ENCODE results near the gene CCDC127. TPM values are rescaled to one million over a fixed set of nuclear protein-coding genes. Genes with fewer than 3 reads are reported as not detected.

Gene CCDC127
- total RNA-seq, 1 donor from 2014 or later, result 11.1 TPM

DNA sequence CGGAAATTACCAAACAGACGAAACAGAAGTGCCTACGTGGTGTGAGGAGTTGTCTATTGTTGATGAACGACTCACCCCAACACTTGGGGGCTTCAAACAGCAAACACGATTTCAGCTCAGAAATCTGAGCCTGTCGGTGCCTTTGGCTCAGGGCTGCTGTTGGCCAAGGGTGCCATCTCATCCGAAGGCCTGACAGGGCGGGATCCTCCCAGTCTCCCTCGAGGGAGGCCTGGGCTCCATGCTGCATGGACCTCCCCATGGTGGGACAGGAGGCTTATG is 25.3 kb downstream of the CCDC127 start:
- Mint-ChIP-seq H3K27ac (ENCODE audit: unreplicated experiment) (no peak overlapping the region), H3K4me3 (ENCODE audit: unreplicated experiment) (no peak overlapping the region), H3K36me3 (ENCODE audit: unreplicated experiment) (no peaks in the 10 kb centered on the region), H3K27me3 (ENCODE audit: unreplicated experiment) (no peaks in the 10 kb centered on the region), H3K9me3 (ENCODE audit: unreplicated experiment) (no peaks in the 10 kb centered on the region), H3K4me1 (ENCODE audit: unreplicated experiment) (peaks cover 7% of the 10 kb centered on the region)
- TF ChIP-seq, protein P1, sequence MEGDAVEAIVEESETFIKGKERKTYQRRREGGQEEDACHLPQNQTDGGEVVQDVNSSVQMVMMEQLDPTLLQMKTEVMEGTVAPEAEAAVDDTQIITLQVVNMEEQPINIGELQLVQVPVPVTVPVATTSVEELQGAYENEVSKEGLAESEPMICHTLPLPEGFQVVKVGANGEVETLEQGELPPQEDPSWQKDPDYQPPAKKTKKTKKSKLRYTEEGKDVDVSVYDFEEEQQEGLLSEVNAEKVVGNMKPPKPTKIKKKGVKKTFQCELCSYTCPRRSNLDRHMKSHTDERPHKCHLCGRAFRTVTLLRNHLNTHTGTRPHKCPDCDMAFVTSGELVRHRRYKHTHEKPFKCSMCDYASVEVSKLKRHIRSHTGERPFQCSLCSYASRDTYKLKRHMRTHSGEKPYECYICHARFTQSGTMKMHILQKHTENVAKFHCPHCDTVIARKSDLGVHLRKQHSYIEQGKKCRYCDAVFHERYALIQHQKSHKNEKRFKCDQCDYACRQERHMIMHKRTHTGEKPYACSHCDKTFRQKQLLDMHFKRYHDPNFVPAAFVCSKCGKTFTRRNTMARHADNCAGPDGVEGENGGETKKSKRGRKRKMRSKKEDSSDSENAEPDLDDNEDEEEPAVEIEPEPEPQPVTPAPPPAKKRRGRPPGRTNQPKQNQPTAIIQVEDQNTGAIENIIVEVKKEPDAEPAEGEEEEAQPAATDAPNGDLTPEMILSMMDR (IDR thresholded peaks at IDR 0.05), result no peak
- DNase-seq (ENCODE audit: extremely low spot score, unreplicated experiment), result no peak

DNA sequence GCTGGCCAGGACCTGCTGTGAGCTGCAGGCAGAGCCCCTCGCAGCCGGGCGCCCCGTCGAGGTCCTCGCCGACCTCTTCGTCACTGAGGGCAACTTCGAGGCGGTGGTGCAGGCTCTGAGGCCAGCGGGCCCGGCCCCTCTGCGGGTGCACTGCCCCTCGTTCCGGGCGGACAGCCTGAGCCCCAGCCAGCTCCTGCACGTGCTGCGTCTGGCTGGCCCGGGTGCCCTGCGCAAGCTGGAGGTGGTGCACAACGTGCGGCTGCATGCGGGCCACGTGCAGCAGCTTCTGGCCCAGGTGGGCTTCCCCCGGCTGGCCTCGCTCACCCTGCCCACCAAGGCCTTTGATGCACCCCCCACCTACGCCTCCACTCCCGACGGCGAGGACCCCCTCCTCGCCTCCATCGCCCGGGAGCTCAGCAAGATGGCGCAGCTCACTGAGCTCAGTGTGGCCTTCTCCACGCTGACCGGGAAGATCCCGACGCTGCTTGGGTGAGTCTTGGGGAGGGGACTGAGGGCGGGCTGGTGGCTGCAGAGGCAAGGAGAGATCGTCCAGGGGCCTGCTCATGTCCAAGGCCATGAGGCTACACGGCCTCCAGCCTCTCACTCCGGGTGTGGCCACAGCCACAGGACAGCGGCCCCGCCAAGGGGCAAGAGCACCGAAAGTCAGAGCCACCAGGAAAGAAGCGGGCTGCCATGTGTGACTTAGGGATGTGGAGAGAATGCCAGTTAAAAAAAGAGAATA is 25.8 kb downstream of the CCDC127 start:
- H3K36me3 Mint-ChIP-seq (ENCODE audit: unreplicated experiment), result no peaks in the 10 kb centered on the region
- TF ChIP-seq, protein P1 (IDR thresholded peaks at IDR 0.05), result no peak
- H3K27ac Mint-ChIP-seq (ENCODE audit: unreplicated experiment), result no peak overlapping the region
- no peak for DNase-seq (ENCODE audit: extremely low spot score, unreplicated experiment)
- H3K4me1 Mint-ChIP-seq (ENCODE audit: unreplicated experiment), result peaks cover 7% of the 10 kb centered on the region
- H3K4me3 Mint-ChIP-seq (ENCODE audit: unreplicated experiment), result no peak overlapping the region
- H3K27me3 Mint-ChIP-seq (ENCODE audit: unreplicated experiment), result no peaks in the 10 kb centered on the region
- no peaks in the 10 kb centered on the region for H3K9me3 Mint-ChIP-seq (ENCODE audit: unreplicated experiment)

DNA sequence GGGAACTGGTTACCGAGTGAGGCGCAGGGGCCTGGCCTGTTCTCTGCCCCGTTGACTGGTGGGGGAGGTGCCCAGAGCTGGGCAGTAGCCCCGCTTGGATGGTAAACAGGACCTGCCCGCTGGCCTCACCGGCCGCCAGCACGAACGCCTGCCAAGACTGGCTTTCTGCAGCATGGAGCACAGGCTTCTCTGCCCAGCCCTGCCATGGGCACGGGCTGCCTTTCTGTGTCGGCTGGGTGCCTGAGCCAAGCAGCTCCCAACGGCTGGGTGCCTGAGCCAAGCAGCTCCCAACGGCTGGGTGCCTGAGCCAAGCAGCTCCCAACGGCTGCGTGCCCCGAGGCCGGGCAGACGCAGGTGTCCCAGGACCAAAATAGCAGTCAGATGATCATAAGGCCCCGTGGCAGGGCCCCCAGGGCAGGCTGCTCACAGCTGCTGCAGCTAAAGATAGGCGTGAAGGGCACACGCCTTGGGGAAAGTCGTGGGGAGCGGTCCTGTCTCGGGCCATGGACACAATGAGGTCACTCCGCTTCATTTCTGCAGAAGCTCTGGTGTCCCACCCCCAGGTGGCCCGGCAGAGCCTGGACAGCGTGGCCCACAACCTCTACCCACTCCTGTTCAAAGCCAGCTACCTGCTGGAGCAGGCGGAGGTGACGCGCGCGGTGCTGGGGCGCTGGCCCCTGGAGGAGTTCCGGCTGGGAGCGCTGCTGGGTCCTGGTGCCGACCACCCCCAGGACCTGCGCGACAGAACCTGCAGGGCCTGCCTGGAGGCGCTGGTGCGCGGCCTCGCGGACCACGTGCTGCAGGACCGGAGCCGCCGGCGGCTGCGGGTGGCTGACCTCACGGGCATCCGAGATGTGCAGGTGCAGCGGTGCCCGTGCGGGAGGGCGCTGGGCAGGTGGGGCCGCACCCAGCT is 26.7 kb downstream of the CCDC127 start, which contains the start of gene LRRC14B:
Gene LRRC14B (plus strand): TSS at position 460 of the 913 bp plus-strand sequence. CDS start 44 bp downstream, at position 504.
- no peak for DNase-seq (ENCODE audit: extremely low spot score, unreplicated experiment)
- no peaks in the 10 kb centered on the region for H3K27me3 Mint-ChIP-seq (ENCODE audit: unreplicated experiment)
- no peaks in the 10 kb centered on the region for H3K36me3 Mint-ChIP-seq (ENCODE audit: unreplicated experiment)
- H3K4me1 Mint-ChIP-seq (ENCODE audit: unreplicated experiment), result peaks cover 7% of the 10 kb centered on the region
- TF ChIP-seq, protein P1 (IDR thresholded peaks at IDR 0.05), result no peak
- no peak within 1 kb of the TSS for H3K4me3 Mint-ChIP-seq (ENCODE audit: unreplicated experiment)
- peak within 1 kb of the TSS; percentile 45 for H3K27ac Mint-ChIP-seq (ENCODE audit: unreplicated experiment)
- H3K9me3 Mint-ChIP-seq (ENCODE audit: unreplicated experiment), result no peaks in the 10 kb centered on the region

DNA sequence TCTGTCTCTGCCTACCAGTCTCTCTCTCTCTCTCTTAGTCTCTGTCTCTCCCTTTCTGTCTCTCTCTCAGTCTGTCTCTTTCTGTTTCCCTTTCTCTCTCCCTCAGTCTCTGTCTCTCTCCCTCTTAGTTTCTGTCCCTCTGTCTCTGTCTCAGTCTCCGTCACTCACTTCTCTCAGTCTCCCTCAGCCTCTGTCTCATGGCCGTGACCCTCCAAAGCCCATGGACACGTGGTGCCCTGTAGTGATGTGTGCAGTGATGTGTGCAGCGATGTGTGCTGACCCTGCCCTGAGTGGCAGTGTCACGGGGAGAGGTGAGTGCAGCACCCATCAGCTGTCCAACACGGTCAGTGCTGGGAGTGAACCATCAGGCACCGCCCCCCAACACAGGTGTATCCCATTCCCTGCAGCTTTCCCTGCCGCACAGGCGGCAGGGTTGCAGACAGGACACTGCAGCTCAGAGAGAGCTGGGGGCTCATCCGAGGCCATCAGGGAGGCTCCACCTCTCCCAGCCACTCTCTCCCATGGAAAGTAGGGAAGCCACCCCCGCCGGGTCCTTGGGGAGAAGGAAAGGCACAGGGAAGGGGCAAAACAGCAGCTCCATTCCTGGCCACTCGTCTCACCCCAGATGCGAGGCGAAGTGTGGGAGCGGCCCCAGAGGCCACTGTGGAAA is 27.5 kb downstream of the CCDC127 start:
- DNase-seq (ENCODE audit: extremely low spot score, unreplicated experiment), result no peak
- no peaks in the 10 kb centered on the region for H3K9me3 Mint-ChIP-seq (ENCODE audit: unreplicated experiment)
- H3K27me3 Mint-ChIP-seq (ENCODE audit: unreplicated experiment), result no peaks in the 10 kb centered on the region
- peaks cover 7% of the 10 kb centered on the region for H3K4me1 Mint-ChIP-seq (ENCODE audit: unreplicated experiment)
- TF ChIP-seq, protein P1 (IDR thresholded peaks at IDR 0.05), result no peak
- H3K4me3 Mint-ChIP-seq (ENCODE audit: unreplicated experiment), result no peak overlapping the region
- no peaks in the 10 kb centered on the region for H3K36me3 Mint-ChIP-seq (ENCODE audit: unreplicated experiment)
- peak overlapping the region; percentile 45 for H3K27ac Mint-ChIP-seq (ENCODE audit: unreplicated experiment)
